GM21619 (cell line): ENCODE measurements around the gene PTPRM.

Experiments
- ATAC-seq: cut with Tn5 transposase; IDR thresholded peaks from one replicate; pipeline ENCODE4 v1.9.1; 2021; ENCODE audit not compliant: unreplicated experiment

PTPRM gene

DNA sequence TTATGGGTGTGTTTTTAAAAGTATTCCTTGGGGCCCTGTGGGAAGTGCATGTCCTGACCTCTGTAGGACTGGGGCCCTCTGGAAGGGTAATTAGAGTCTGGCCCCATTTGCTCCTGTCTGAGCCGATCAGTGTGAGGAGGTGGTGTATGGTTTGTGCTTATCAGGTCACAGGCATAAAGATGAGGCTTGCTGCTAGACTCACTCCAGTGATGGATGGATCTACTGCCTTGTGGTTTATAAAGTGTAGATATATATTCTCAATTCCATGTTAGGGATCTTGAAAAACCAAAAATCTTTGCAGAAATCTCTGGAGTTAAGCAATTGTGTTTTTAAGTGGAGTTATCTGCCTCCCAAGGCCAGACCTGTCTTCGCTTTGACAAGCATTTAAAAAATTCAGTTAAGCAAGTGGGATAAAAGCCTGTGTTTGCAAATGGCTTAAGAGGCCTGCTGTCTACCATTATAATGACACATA, 182.4 kb downstream of the PTPRM start:
- ATAC-seq: no peak

DNA sequence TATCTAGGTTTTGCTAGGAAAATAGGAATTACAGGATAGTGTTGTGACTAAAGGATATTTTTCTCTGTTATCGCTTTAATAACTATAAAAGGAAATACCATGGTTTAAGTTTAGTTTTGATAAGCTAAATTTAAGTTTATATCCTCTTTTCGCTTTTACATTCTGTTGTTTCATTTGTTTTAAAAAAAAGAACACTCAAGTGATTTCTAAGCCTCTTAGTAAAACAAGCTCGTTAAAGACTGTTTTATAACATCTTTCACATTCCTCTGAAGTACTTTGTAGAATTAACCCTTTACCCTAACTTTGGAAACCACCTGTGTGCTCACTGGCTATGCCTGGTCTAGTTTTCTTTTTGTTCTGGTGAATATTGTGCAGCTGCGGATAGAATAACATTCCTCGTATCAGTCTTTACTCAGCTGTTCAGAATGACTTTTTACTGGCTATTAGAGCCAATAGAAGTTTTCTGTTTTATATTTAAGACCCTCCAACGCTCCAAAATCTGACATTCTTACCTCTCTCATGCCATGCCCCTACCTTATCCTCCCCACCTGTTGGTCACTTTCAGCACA, 183.1 kb downstream of the PTPRM start:
- no peak for ATAC-seq

DNA sequence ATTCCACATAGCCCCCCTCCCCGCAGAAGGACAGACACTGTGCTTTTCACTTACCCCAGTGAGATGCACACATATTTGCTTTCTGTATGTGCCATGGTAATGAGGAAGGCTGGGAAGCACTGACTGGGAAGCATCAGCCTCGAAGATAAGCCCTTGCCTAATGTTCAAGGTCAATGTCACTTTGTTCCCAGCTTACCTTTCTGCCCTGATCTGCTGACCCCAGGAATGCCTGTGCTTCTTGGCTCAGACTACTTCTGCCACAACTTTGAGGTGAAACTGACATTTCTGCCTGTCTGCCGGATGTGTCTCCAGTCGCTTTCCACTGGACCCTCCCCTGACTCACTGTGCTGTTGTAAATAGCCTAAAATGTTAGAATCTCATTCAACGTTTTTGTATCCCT, 183.8 kb downstream of the PTPRM start:
- ATAC-seq: no peak

- no peak for ATAC-seq
These were observed 187.1 kb downstream of the PTPRM start for GRCh38 chr18:7754258-7754657.

- no peak for ATAC-seq
These were observed 187.6 kb downstream of the PTPRM start for GRCh38 chr18:7754725-7755181.

- ATAC-seq: no peak
These were observed 188.8 kb downstream of the PTPRM start for GRCh38 chr18:7755753-7756475.

DNA sequence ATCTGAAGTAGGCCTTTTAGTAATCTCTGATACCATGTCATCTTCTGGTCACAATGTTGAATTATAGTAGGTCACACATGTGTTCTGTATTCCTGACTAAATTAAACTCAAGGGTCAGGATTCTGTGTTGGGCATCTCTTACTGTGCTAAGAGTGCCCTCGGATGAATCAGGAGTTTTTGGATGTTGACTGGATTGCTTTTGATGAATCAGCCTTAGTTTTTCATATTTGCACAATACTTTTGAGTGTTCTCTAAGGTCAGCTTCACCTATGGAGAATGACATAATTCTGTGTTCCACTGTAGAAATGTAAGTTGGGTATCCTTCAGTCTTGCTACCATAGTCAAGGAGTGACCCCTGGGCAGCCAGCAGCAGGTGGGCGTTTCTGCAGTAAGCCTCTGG, 190.1 kb downstream of the PTPRM start:
- ATAC-seq: no peak

DNA sequence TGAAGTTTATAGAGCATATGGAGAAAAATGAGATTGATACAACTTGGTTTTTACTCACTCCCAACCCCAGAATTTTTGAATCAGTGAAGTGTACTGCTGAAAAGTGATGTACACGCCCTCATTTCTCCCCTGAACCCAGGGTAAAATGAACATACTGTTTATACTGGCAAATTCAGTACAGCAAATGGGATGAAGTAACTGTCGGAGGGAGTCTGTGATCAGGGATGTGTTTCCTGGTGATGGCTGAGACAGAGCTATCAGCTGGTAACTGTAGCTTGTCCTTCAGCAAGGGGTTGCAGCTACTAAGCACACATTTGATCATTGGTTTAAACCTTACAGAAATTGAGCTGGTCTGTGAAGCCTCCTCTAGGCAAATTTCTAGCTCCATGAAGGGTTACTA, 191.6 kb downstream of the PTPRM start:
- ATAC-seq: no peak

- no peak for ATAC-seq
These were observed 194.1 kb downstream of the PTPRM start for GRCh38 chr18:7760967-7761948.

DNA sequence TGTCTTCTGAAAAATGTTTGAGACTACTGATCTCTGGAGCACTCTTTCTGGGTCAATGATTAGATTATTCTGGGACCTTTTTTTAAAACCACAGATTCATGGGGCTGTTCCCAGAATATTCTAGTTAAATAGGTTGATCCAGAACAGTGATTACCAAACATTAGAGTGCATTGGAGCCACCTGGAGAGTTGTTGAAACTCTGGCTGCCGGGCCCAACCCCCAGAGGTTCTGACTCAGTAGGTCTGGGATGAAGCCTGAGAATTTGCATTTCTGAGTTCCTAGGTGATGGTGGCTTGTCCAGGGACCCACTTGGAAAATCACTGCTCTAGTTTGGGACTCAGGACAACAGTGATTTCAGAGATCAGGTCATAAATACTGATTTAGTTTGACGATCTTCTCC, 197.3 kb downstream of the PTPRM start:
- no peak for ATAC-seq

GRCh38 chr18:7766346-7766745, 199.2 kb downstream of the PTPRM start:
- no peak for ATAC-seq

DNA sequence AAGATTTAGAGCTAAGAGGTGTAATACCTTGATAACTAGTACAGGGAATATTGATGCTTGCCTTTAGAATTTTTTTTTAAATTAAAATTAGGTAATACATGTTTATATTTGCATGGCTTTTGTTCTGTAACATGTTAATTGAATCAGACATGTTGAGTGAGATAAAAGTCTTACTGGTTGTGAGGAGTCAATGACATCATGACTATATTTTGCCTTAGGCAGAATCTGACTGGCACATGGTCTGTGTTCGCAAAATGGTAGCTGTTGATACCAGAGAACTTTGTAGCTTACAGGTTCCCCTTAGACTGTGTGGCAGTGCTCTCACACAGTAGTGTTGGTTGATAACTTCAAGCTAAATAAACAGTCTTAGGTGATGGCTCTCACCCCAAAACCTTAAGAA, 199.7 kb downstream of the PTPRM start:
- ATAC-seq: no peak

GRCh38 chr18:7770908-7771307, 203.8 kb downstream of the PTPRM start:
- no peak for ATAC-seq

DNA sequence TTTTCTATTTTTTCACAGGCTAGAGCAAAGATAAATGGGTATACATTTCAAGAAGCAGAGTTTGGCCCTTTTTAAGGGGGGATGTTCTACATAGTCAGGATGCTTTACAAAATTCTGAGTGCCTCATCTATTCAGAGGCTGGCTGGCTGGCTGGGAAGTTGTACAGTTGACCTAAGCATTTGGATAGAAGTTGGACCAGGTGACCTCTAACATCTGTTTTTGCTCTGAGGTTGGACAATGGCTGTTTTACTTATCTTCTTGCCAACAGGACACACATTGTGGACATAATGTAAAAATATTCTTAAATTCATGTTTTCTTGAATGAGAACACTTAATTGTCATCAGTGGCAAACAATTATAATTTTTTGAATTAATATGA, 205.4 kb downstream of the PTPRM start:
- ATAC-seq: no peak

DNA sequence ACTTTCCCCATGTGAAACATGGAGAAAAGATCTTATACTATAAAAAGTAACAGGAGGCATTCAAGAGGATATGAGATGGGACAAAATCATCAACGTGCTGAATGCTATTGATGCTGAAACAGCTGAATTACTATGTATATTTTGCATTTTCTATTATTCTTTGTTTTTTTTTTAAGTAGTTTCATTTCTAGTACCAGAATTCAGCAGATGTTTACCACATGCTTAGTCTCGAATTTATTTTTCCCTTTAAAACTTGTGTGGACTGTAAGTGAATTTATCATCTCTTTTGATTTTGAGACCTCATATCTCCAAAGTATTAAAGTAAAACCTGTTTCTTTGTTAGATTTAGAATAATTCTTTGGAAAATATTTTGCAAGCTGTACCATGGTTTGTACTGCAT, 205.8 kb downstream of the PTPRM start:
- no peak for ATAC-seq

GRCh38 chr18:7775128-7775527, 208.0 kb downstream of the PTPRM start:
- ATAC-seq: no peak

GRCh38 chr18:7775843-7776242, 208.7 kb downstream of the PTPRM start:
- no peak for ATAC-seq

- ATAC-seq: no peak
These were observed 211.1 kb downstream of the PTPRM start for GRCh38 chr18:7778181-7778580.

DNA sequence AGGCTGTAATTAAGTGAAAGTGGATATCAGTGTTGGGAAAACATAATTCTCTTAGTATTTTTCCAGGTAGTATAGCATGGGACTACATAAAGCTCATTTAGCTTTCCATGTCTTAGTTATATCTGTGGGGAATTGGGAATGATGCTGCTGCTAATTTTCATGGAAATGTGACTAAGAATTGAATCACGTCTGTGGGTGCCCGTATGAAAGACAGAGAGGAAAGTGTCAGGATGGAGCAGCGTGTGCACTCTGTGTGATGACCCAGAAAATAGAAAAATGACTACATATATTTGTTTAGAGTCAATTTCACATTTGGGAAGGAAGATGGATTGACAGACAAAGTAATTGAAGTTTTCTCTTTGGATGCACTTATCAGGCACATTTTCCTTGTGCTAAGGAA, 212.1 kb downstream of the PTPRM start:
- ATAC-seq: no peak

DNA sequence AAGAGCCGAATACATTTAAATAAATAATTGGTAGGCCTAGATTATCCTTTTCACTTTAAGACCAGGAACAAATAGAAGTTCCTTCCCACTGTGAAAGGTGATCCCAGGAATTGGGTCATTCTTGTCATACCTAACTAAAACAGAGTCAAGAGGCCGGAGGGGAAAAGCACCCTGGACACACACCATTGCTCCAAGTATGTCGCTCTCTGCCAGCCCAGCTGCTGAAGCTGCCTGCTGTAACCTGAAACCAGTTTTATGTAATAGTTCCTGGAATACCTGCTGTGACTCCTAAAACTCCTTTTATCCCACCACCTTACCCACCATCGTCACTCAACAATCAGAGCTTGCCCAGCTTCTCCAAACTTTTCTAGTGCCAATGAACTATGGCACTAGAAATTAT, 217.1 kb downstream of the PTPRM start:
- ATAC-seq: no peak

GRCh38 chr18:7786569-7786968, 219.5 kb downstream of the PTPRM start:
- no peak for ATAC-seq

GRCh38 chr18:7787339-7787738, 220.2 kb downstream of the PTPRM start:
- ATAC-seq: no peak
